Thyroid gland (tissue), 4 donors: ENCODE measurements around the gene NGFR. TPM values are rescaled to one million over a fixed set of nuclear protein-coding genes. Genes with fewer than 3 reads are reported as not detected.

Experiments
- DNase-seq, 2 donors: peaks; one replicate each; pipeline ENCODE4 v3.0.0-alpha.2; 2019
- H3K27ac ChIP-seq, 3 donors: fragments of 200-600 bp; sonication (generic); 1 replicate in 2 of 3; 2 replicates in 1 of 3; pipeline ENCODE4 v1.5.1; 2016 to 2019; ENCODE audit warnings: mild to moderate bottlenecking in 1 of 3, moderate library complexity in 1 of 3
- H3K27me3 ChIP-seq: fragments of 200-600 bp; sonication (generic); one replicate; pipeline ENCODE4 v1.5.1; 2019
- H3K36me3 ChIP-seq, 2 donors: fragments of 200-600 bp; sonication (generic); one replicate each; pipeline ENCODE4 v1.5.1; 2016 to 2019
- H3K4me1 ChIP-seq, 2 donors: fragments of 200-600 bp; sonication (generic); one replicate each; pipeline ENCODE4 v1.5.1; 2017 to 2019
- H3K4me3 ChIP-seq, 3 donors: fragments of 200-600 bp; sonication (generic); replicated peaks in 1 of 3; 1 replicate in 2 of 3; 2 replicates in 1 of 3; pipeline ENCODE4 v1.5.1; 2016; ENCODE audit warnings: mild to moderate bottlenecking in 1 of 3
- H3K9me3 ChIP-seq: fragments of 200-600 bp; sonication (generic); one replicate; pipeline ENCODE4 v1.5.1; 2017
- POLR2A ChIP-seq, 2 donors: fragments of 450-650 bp; IDR thresholded peaks; one replicate each; pipeline ENCODE4 v1.6.1; 2017; ENCODE audit warnings: antibody characterized with exemption in 2 of 2, mild to moderate bottlenecking in 2 of 2, moderate library complexity in 1 of 2
- WGBS, 2 donors: methylation state at CpG; one replicate each; pipeline ENCODE4 v1.1.5; 2017; 5-methylcytosine and 5-hydroxymethylcytosine counted together
- intact Hi-C: fragments of 100-400 bp; cut with DNase I; formaldehyde crosslinking; loops from one replicate; pipeline ENCODE4 v1.15.1; 2023
- total RNA-seq, 4 donors: library from RNA; depleted of rRNA; stranded (reverse); fragments of >200 nt; gene quantifications; one replicate each; pipeline ENCODE4 v1.2.3, GENCODE V29; 2016
- TF ChIP-seq, protein P1 (sequence below), 6 experiments: fragments of 200-600 bp in 3 of 6; fragments of 450-650 bp in 3 of 6; sonication (generic) in 3 of 6; IDR thresholded peaks; one replicate each; pipeline ENCODE4 v1.5.1; 2016 to 2019; ENCODE audit warnings: antibody characterized with exemption in 6 of 6, mild to moderate bottlenecking in 2 of 6, inconsistent platforms in 1 of 6, moderate library complexity in 1 of 6

NGFR gene
- total RNA-seq, 4 donors from 2014 or later, result 14.5 to 34.0 (median 21.1) TPM

DNA sequence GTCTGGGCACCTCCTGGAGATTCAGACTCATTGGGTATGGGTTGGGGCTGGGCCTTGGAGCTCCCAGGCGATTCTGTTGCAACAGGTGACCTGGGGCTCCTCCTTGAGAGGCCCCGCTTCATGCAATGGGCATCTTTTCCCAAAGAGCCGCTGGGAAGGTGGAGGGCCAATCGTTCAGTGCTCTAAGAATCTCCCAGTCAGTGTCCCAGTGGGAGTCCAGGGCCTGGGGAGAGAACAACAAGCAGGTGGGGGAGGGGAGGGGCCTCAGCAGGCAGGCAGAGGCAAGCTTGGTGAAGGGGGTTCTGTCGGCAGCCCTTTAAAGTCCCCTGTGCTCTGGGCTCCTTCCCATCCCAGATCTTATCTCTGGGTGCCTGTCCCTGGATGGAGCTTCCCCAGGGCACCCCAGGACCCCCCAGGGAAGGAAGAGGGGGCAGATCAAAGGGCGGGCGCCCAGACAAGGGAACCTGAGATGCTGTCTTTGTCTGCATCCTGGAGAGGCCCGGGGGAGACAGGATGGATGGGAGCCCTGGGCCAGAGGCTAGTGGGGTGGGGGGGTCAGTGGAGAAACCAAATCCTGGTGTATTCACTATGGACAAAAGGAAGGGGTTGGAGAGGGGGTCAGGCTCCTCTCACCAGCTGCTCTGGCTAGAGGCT, 50.0 kb downstream of the NGFR start:
- Histone ChIP-seq H3K4me1 (no peaks in the 10 kb centered on the region), H3K27ac (no peak overlapping the region), H3K4me3 (no peak overlapping the region), H3K9me3 (no peaks in the 10 kb centered on the region), H3K27me3 (no peaks in the 10 kb centered on the region), H3K36me3 (no peaks in the 10 kb centered on the region)
- intact Hi-C loops, result no loop called here
- WGBS, 2 donors, result 75 to 77% methylated on average over 8 of the region's 8 CpGs
- no peak for TF ChIP-seq POLR2A (IDR thresholded peaks at IDR 0.05)
- TF ChIP-seq, protein P1, sequence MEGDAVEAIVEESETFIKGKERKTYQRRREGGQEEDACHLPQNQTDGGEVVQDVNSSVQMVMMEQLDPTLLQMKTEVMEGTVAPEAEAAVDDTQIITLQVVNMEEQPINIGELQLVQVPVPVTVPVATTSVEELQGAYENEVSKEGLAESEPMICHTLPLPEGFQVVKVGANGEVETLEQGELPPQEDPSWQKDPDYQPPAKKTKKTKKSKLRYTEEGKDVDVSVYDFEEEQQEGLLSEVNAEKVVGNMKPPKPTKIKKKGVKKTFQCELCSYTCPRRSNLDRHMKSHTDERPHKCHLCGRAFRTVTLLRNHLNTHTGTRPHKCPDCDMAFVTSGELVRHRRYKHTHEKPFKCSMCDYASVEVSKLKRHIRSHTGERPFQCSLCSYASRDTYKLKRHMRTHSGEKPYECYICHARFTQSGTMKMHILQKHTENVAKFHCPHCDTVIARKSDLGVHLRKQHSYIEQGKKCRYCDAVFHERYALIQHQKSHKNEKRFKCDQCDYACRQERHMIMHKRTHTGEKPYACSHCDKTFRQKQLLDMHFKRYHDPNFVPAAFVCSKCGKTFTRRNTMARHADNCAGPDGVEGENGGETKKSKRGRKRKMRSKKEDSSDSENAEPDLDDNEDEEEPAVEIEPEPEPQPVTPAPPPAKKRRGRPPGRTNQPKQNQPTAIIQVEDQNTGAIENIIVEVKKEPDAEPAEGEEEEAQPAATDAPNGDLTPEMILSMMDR (IDR thresholded peaks at IDR 0.05), result no peak
- DNase-seq, result no peak

DNA sequence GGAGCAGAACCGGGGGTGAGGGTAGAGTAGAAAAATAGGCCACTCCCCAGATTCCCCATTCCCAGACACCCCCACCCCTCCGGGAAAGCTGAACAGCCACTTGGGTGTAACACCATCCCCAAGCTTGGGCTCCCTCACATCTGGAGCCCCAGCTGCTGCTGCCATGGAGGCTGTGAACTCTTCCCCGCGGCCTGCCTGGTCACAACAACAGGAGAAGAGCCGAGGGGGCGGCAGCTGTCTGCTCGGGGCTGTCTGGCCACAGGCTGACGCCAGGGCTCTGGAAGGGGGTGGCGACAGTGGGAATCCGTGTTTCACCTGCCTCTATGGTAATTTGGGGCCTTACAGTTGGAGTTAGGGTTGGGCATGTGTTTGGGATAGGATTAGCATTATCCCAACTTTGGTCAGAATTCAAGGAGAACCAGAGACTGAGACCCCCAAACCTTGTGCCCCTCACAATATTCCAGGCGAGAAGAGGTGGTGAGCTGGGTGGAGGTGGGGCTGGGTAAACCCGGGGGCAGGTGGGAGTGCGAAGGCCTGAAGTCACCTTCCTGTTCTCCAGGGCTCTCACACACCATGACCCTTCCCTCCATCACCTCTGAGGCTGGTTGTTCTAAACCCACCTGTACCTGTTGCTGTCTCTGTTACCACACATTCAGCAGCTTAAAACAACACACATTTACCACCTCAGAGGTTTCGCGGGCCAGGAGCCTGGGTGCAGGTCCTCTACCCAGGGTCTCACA, 50.9 kb downstream of the NGFR start:
- H3K4me1 ChIP-seq, result no peaks in the 10 kb centered on the region
- DNase-seq, result no peak
- H3K27me3 ChIP-seq, result no peaks in the 10 kb centered on the region
- no peak for TF ChIP-seq POLR2A (IDR thresholded peaks at IDR 0.05)
- TF ChIP-seq, protein P1 (IDR thresholded peaks at IDR 0.05), result no peak
- no peaks in the 10 kb centered on the region for H3K9me3 ChIP-seq
- no peaks in the 10 kb centered on the region for H3K36me3 ChIP-seq
- 78 to 84% methylated on average over 15 of the region's 15 CpGs for WGBS, 2 donors
- H3K27ac ChIP-seq, result no peak overlapping the region
- intact Hi-C loops, result no loop called here
- no peak overlapping the region for H3K4me3 ChIP-seq

DNA sequence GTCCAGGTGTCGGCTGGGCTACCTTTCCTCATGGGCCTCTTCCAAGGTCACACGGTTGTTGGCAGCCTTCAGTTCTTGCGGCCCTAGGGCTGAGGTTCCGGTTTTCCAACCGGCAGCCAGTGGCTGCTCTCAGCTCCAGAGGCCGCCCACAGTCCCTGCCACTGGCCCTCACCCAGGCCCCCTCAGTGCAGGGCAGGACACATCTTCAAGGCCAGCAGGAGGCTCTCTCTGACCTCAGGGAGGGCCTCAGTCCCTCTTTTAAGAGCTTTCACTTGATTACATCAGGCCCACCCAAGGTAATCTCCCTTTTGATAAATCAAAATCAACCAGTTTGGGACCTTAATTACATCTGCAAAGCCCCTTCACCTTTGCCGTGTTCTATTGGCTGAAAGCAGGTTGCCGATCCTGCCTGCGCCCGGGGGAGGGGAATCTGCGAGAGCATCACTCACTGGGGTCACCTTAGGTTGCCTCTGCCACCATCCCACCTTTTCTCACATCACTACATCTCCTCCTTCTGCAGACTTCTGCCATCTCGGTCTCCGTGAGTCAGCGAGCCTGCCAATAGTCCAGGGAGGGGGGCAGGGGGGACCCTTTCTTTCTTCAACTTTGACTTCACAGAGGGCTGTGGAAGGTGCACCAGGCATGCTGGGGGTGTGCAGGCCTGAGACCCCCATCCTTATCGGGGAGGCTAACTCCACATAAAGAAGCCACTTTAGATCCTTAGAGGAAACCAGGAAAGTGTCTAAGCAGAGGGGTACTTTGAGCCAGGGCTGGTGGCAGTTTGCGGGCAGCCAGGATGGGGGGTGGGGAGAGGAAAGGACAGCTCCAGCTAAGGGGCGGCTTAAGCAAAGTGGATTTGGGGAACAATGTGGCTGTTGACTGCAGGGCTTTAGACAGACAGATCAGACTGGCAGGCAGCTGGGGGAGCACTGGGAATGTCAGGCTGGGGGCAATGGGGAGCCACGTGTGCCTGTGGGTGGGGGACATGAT, 51.7 kb downstream of the NGFR start:
- TF ChIP-seq, protein P1 (IDR thresholded peaks at IDR 0.05), result no peak
- no peak for TF ChIP-seq POLR2A (IDR thresholded peaks at IDR 0.05)
- no peak for DNase-seq

DNA sequence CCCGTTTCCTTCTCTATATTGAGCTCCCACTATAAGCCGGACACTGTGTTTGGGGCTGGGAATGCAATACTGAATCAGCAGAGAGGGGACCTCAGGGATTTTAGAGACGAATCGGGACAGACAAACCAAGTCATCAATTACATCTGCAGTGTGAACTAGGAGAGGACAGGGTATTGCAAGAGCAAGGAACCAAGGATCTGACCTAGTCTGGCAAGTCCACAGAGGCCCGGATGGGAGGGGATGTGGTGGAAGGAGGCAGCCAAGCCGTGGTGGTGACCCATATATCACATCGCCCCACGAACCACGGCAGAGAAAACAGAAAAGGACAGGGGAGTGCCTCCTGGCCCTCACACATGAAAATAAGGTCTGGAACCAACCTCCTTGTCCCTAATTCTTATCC, 52.5 kb downstream of the NGFR start:
- TF ChIP-seq, protein P1 (IDR thresholded peaks at IDR 0.05), result no peak
- TF ChIP-seq POLR2A (IDR thresholded peaks at IDR 0.05), result no peak
- no peak overlapping the region for H3K4me3 ChIP-seq
- WGBS, 2 donors, result 60 to 72% methylated on average over 9 of the region's 9 CpGs
- H3K4me1 ChIP-seq, result no peaks in the 10 kb centered on the region
- DNase-seq, result no peak
- no peak overlapping the region for H3K27ac ChIP-seq
- H3K9me3 ChIP-seq, result no peaks in the 10 kb centered on the region
- no peaks in the 10 kb centered on the region for H3K36me3 ChIP-seq
- no peaks in the 10 kb centered on the region for H3K27me3 ChIP-seq
- intact Hi-C loops, result no loop called here

More for the DNA sequence above, 51.7 kb downstream of the NGFR start:
- WGBS, 2 donors, result 77 to 87% methylated on average over 13 to 17 of the region's 18 CpGs
- no peaks in the 10 kb centered on the region for H3K9me3 ChIP-seq
- no peaks in the 10 kb centered on the region for H3K36me3 ChIP-seq
- no peaks in the 10 kb centered on the region for H3K27me3 ChIP-seq
- H3K4me1 ChIP-seq, result no peaks in the 10 kb centered on the region
- intact Hi-C loops, result no loop called here
- no peak overlapping the region for H3K4me3 ChIP-seq
- no peak overlapping the region for H3K27ac ChIP-seq
